ENCODE measurements around the gene CHST12. TPM values are rescaled to one million over a fixed set of nuclear protein-coding genes. Genes with fewer than 3 reads are reported as not detected.

Gene CHST12
- total and polyA plus RNA-seq, 10 of the 15 experiments (the other 5 are each of a cell fraction or from before 2014, with no cell fraction given), result 0.05 to 14.2 (median 3.3) TPM

- Histone ChIP-seq H3K27ac (ENCODE audit: control insufficient read depth, insufficient read depth) (no peak overlapping the region), H3K4me2 (ENCODE audit: control insufficient read depth, insufficient read depth) (no peak overlapping the region), H3K4me1 (ENCODE audit: control insufficient read depth, insufficient read depth, low read length) (no peaks in the 10 kb centered on the region), H3K36me3 (ENCODE audit: control insufficient read depth in 2 of 2, insufficient read depth in 2 of 2, low read length in 1 of 2) (no peaks in the 10 kb centered on the region), H3K9me3 (replicated peaks; ENCODE audit: control insufficient read depth, insufficient read depth, low read length) (no peaks in the 10 kb centered on the region; the same call in 2 of the 3 replicates), H4K20me1 (ENCODE audit: control insufficient read depth, insufficient read depth) (no peaks in the 10 kb centered on the region), H3K27me3 (replicated peaks in 1 of 2; ENCODE audit: control insufficient read depth in 2 of 2, insufficient read depth in 2 of 2, low read length in 1 of 2) (no peaks in the 10 kb centered on the region), H3K79me2 (ENCODE audit: control insufficient read depth, insufficient read depth, low read length) (no peaks in the 10 kb centered on the region), H3K4me3 (no peak overlapping the region), H3K9ac (ENCODE audit: control insufficient read depth, insufficient read depth, low read length) (no peak overlapping the region), H2AFZ (ENCODE audit: control insufficient read depth, low read depth, low read length) (no peak overlapping the region)
- ChIA-PET CTCF (no interaction called here), POLR2A (no interaction called here), SMC1A (ENCODE audit: uncharacterized antibody, unreplicated experiment) (no interaction called here), RAD21 (ENCODE audit: unreplicated experiment) (no interaction called here)
- DNase-seq (ENCODE audit: low read depth, low spot score), result no peak
- intact Hi-C loops (cut with micrococcal nuclease; ENCODE audit: unreplicated experiment) (no loop called here), in situ Hi-C loops (cut with MboI) (no loop called here)
- no TSS peak for BruUV-seq (replicated peaks)
- no peak for TF ChIP-seq HCFC1 (IDR thresholded peaks at IDR 0.05; ENCODE audit: low read length)
- TF ChIP-seq YBX1 (IDR thresholded peaks at IDR 0.05), result no peak
- TF ChIP-seq REST (IDR thresholded peaks at IDR 0.05; ENCODE audit: low read depth, low read length), result peak; percentile 26; the same call in 1 of the 2 replicates
- FAIRE-seq, result no peak
- 83% methylated on average over 14 of the region's 15 CpGs for WGBS (ENCODE audit: insufficient coverage, insufficient replicate concordance, low lambda C conversion rate, missing lambda C conversion rate)
- ATAC-seq, result no peak
These were observed 58.0 kb downstream of the CHST12 start for GRCh38 chr7:2461268-2462026.

All from GM12878 (cell line).